Measurements from ENCODE around the gene SCNN1B. TPM values are rescaled to one million over a fixed set of nuclear protein-coding genes. Genes with fewer than 3 reads are reported as not detected.

The SCNN1B gene
- total and polyA plus RNA-seq, 12 donors: 0.11 to 0.38 (median 0.22) TPM; not detected in 4

- H3K4me3 ChIP-seq: no peak overlapping the region
- H3K27me3 ChIP-seq: peaks cover 5 to 51% (median 25%) of the 10 kb centered on the region in 7 donors
- intact Hi-C loops (cut with DNase I): no loop called here
- H3K9me3 ChIP-seq: no peaks in the 10 kb centered on the region
- H3K27ac ChIP-seq: no peak overlapping the region
- TF ChIP-seq, protein P1, sequence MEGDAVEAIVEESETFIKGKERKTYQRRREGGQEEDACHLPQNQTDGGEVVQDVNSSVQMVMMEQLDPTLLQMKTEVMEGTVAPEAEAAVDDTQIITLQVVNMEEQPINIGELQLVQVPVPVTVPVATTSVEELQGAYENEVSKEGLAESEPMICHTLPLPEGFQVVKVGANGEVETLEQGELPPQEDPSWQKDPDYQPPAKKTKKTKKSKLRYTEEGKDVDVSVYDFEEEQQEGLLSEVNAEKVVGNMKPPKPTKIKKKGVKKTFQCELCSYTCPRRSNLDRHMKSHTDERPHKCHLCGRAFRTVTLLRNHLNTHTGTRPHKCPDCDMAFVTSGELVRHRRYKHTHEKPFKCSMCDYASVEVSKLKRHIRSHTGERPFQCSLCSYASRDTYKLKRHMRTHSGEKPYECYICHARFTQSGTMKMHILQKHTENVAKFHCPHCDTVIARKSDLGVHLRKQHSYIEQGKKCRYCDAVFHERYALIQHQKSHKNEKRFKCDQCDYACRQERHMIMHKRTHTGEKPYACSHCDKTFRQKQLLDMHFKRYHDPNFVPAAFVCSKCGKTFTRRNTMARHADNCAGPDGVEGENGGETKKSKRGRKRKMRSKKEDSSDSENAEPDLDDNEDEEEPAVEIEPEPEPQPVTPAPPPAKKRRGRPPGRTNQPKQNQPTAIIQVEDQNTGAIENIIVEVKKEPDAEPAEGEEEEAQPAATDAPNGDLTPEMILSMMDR (IDR thresholded peaks at IDR 0.05): no peak
- no peak for ATAC-seq
- 47 to 63% methylated on average over 4 of the region's 4 CpGs for WGBS, 2 donors
- no peak for DNase-seq
- H3K36me3 ChIP-seq: no peaks in the 10 kb centered on the region
- H3K4me1 ChIP-seq: no peaks in the 10 kb centered on the region
Measured at GRCh38 chr16:23276821-23277220, 25.3 kb upstream of the SCNN1B start.

DNA sequence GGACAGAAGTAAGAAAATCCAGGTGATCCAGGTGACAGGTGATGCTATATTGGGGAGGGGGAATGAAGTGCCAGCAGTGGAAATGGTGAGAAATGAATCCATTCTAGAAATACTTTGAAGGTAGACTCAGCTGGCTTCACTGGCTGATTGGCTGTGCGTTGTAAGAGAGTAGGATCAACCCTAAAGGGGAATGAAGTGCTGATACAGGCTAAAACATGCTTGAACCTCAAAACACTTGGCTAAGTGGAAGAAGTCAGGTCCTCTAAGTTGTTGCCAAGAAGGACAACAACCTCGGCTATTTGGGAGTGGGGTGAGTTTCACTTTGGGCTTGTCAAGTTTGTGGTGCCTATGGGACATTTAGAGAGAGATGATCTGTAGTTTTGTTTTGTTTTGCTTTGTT, 24.1 kb upstream of the SCNN1B start:
- Histone ChIP-seq H3K36me3 (no peaks in the 10 kb centered on the region), H3K4me1 (no peaks in the 10 kb centered on the region), H3K27ac (no peak overlapping the region), H3K9me3 (no peaks in the 10 kb centered on the region), H3K4me3 (no peak overlapping the region), H3K27me3 (peaks cover 5 to 62% (median 30%) of the 10 kb centered on the region in 7 donors)
- no peak for ATAC-seq
- DNase-seq: no peak
- TF ChIP-seq, protein P1 (IDR thresholded peaks at IDR 0.05): no peak
- 61% methylated on average over 2 of the region's 2 CpGs for WGBS, 2 donors
- intact Hi-C loops (cut with DNase I): no loop called here

GRCh38 chr16:23279721-23280153, 22.4 kb upstream of the SCNN1B start:
- TF ChIP-seq, protein P1 (IDR thresholded peaks at IDR 0.05): no peak
- no peaks in the 10 kb centered on the region for H3K9me3 ChIP-seq
- H3K4me1 ChIP-seq: no peaks in the 10 kb centered on the region
- 19 to 25% methylated on average over 9 of the region's 9 CpGs for WGBS, 2 donors
- no peaks in the 10 kb centered on the region for H3K36me3 ChIP-seq
- no peak overlapping the region for H3K27ac ChIP-seq
- intact Hi-C loops (cut with DNase I): loop anchor here in 1 of 10 donors (10.0 kb wide), 1 partner anchor 95 kb away; the partner anchor contains the start of gene SCNN1G
- no peak overlapping the region for H3K4me3 ChIP-seq
- peaks cover 5 to 63% (median 30%) of the 10 kb centered on the region in 7 donors for H3K27me3 ChIP-seq
- no peak for ATAC-seq
- DNase-seq: no peak

GRCh38 chr16:23280483-23280967, 21.6 kb upstream of the SCNN1B start:
- peaks cover 5 to 55% (median 26%) of the 10 kb centered on the region in 7 donors for H3K27me3 ChIP-seq
- intact Hi-C loops (cut with DNase I): loop anchor here in 1 of 10 donors (10.0 kb wide), 1 partner anchor 96 kb away; the partner anchor contains the start of gene SCNN1G
- no peaks in the 10 kb centered on the region for H3K36me3 ChIP-seq
- WGBS, 2 donors: 61 to 62% methylated on average over 6 of the region's 6 CpGs
- no peak overlapping the region for H3K27ac ChIP-seq
- no peaks in the 10 kb centered on the region for H3K9me3 ChIP-seq
- DNase-seq (no peak), ATAC-seq (no peak)
- no peak overlapping the region for H3K4me3 ChIP-seq
- no peaks in the 10 kb centered on the region for H3K4me1 ChIP-seq
- TF ChIP-seq, protein P1 (IDR thresholded peaks at IDR 0.05): no peak

All from heart right ventricle (tissue), 16 donors.